Measurements from ENCODE around the gene TRMU. TPM values are rescaled to one million over a fixed set of nuclear protein-coding genes. Genes with fewer than 3 reads are reported as not detected.

The TRMU gene
- total RNA-seq, 3 donors from 2014 or later (not counting 1 experiment from before 2014, with no cell fraction given) = 54.5 to 77.9 (median 58.4) TPM

DNA sequence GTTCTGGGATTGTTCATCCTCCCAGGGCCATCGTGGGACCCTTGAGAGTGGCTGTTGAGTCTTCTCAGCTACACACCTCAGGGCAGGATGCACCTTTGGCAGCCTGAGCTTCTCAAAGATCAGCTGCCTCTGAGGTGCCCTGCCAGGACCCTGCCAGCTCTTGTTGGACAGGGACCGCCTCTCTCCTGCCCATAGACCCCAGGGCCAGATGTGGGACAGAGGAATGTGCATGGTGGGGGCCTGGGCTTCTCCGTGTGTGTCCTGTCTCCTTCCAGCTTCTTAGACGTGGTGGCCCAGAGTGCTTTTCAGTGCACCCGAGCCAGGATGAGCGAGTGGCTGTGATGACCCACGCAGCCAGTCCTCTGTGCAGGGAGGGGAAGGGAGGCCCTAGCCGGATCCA, 5.9 kb upstream of the TRMU start:
- Mint-ChIP-seq H3K27me3 (ENCODE audit: low read depth in 2 of 2) (no peaks in the 10 kb centered on the region), H3K9me3 (no peaks in the 10 kb centered on the region), H3K4me3 (no peak overlapping the region), H3K36me3 (no peaks in the 10 kb centered on the region), H3K27ac (no peak overlapping the region), H3K4me1 (no peaks in the 10 kb centered on the region)
- no peak for DNase-seq
- TF ChIP-seq, protein P1, sequence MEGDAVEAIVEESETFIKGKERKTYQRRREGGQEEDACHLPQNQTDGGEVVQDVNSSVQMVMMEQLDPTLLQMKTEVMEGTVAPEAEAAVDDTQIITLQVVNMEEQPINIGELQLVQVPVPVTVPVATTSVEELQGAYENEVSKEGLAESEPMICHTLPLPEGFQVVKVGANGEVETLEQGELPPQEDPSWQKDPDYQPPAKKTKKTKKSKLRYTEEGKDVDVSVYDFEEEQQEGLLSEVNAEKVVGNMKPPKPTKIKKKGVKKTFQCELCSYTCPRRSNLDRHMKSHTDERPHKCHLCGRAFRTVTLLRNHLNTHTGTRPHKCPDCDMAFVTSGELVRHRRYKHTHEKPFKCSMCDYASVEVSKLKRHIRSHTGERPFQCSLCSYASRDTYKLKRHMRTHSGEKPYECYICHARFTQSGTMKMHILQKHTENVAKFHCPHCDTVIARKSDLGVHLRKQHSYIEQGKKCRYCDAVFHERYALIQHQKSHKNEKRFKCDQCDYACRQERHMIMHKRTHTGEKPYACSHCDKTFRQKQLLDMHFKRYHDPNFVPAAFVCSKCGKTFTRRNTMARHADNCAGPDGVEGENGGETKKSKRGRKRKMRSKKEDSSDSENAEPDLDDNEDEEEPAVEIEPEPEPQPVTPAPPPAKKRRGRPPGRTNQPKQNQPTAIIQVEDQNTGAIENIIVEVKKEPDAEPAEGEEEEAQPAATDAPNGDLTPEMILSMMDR (IDR thresholded peaks at IDR 0.05) = no peak
- Histone ChIP-seq H3K27me3 (ENCODE audit: control insufficient read depth, insufficient read depth, low read length) (no peaks in the 10 kb centered on the region), H3K36me3 (ENCODE audit: control insufficient read depth, insufficient read depth, low read length) (no peaks in the 10 kb centered on the region), H3K4me3 (ENCODE audit: low read length) (no peak overlapping the region), H3K4me1 (ENCODE audit: control insufficient read depth, insufficient read depth, low read length) (peaks cover under 1% of the 10 kb centered on the region), H3K9me3 (ENCODE audit: control insufficient read depth, insufficient read depth, low read length) (no peaks in the 10 kb centered on the region), H3K27ac (ENCODE audit: low read length) (no peak overlapping the region)
- ATAC-seq = no peak
- 98% methylated on average over 7 of the region's 8 CpGs for WGBS (ENCODE audit: insufficient coverage)
- intact Hi-C loops (cut with micrococcal nuclease) = no loop called here

DNA sequence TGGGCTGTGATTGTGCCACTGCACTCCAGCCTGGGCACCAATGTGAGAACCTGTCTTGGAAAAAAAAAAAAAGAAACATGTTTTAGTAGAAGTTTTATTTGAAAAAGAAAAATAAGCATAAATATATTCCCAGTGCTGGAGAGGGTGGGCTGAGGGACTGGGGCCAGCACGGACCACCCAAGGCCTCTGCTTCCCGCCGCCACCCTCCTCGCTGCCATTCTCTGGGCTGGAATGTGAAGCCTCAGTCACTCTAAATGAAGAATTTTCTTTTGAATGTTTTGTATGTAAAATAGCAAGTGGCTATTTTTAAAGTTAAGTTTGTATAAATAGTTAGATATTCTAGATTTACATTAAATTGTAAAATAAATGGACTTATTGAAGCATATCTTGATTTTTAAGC, 5.1 kb upstream of the TRMU start:
- WGBS (ENCODE audit: insufficient coverage) = 95% methylated on average over 4 of the region's 4 CpGs
- Mint-ChIP-seq H3K36me3 (no peaks in the 10 kb centered on the region), H3K27ac (no peak overlapping the region), H3K9me3 (no peaks in the 10 kb centered on the region), H3K4me3 (no peak overlapping the region), H3K27me3 (ENCODE audit: low read depth in 2 of 2) (no peaks in the 10 kb centered on the region), H3K4me1 (peaks cover 0 to 5% of the 10 kb centered on the region in 2 donors)
- intact Hi-C loops (cut with micrococcal nuclease) = no loop called here
- no peak overlapping the region for H3K27ac ChIP-seq (ENCODE audit: low read length)
- no peaks in the 10 kb centered on the region for H3K27me3 ChIP-seq (ENCODE audit: control insufficient read depth, insufficient read depth, low read length)
- DNase-seq (no peak), ATAC-seq (no peak)
- no peaks in the 10 kb centered on the region for H3K9me3 ChIP-seq (ENCODE audit: control insufficient read depth, insufficient read depth, low read length)
- no peaks in the 10 kb centered on the region for H3K36me3 ChIP-seq (ENCODE audit: control insufficient read depth, insufficient read depth, low read length)
- H3K4me1 ChIP-seq (ENCODE audit: control insufficient read depth, insufficient read depth, low read length) = peaks cover 7% of the 10 kb centered on the region
- TF ChIP-seq, protein P1 (IDR thresholded peaks at IDR 0.05) = no peak
- no peak overlapping the region for H3K4me3 ChIP-seq (ENCODE audit: low read length)

DNA sequence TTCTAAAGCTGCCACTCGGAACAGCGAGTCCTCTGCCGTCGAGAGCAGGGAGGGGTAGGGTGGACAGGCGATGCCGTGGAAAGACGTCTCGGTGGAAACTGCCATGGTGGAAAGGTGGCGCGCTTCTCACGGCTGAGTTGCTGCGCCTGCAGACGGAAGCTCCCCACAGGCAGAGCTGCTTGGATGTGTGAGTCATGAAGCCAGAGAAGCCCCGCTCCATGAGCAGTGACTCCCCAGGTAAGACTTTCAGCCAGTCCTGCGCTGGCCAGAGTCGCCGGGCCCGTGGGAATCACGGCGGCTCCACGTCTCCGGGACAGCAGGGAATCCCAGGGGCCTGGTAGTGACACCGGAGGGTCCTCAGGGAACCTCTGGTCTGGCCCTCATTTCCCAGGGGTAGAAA, 4.0 kb upstream of the TRMU start:
- H3K27me3 ChIP-seq (ENCODE audit: control insufficient read depth, insufficient read depth, low read length) = no peaks in the 10 kb centered on the region
- intact Hi-C loops (cut with micrococcal nuclease) = no loop called here
- no peaks in the 10 kb centered on the region for H3K36me3 Mint-ChIP-seq
- TF ChIP-seq, protein P1 (IDR thresholded peaks at IDR 0.05) = no peak
- no peak for DNase-seq
- no peaks in the 10 kb centered on the region for H3K9me3 ChIP-seq (ENCODE audit: control insufficient read depth, insufficient read depth, low read length)
- H3K9me3 Mint-ChIP-seq = no peaks in the 10 kb centered on the region
- 98% methylated on average over 23 of the region's 23 CpGs for WGBS (ENCODE audit: insufficient coverage)
- H3K4me3 ChIP-seq (ENCODE audit: low read length) = no peak overlapping the region
- no peaks in the 10 kb centered on the region for H3K27me3 Mint-ChIP-seq (ENCODE audit: low read depth in 2 of 2)
- no peaks in the 10 kb centered on the region for H3K36me3 ChIP-seq (ENCODE audit: control insufficient read depth, insufficient read depth, low read length)
- ATAC-seq = no peak
- peaks cover 5 to 10% of the 10 kb centered on the region in 2 donors for H3K4me1 Mint-ChIP-seq
- H3K27ac ChIP-seq (ENCODE audit: low read length) = no peak overlapping the region
- no peak overlapping the region for H3K4me3 Mint-ChIP-seq
- peaks cover 14% of the 10 kb centered on the region for H3K4me1 ChIP-seq (ENCODE audit: control insufficient read depth, insufficient read depth, low read length)
- H3K27ac Mint-ChIP-seq = no peak overlapping the region
